Effector memory CD4-positive, alpha-beta T cell (primary cell): ENCODE data around the gene LAMA2.

Source experiments
- DNase-seq, 3 donors: peaks; one replicate each; pipeline ENCODE4 v3.0.0-alpha.2; 2020
- H3K27ac ChIP-seq: 2 replicates; pipeline ENCODE4 v1.7.0; 2013; ENCODE audit warnings: mild to moderate bottlenecking, low read length, moderate library complexity; ENCODE audit not compliant: insufficient read depth, poor library complexity, severe bottlenecking
- H3K27me3 ChIP-seq: replicated peaks from 2 replicates; pipeline ENCODE4 v1.7.0; 2013; ENCODE audit warnings: mild to moderate bottlenecking, low read length; ENCODE audit not compliant: insufficient read depth, control insufficient read depth, poor library complexity, severe bottlenecking
- H3K36me3 ChIP-seq: 2 replicates; pipeline ENCODE4 v1.7.0; 2013; ENCODE audit warnings: mild to moderate bottlenecking, low read length, moderate library complexity; ENCODE audit not compliant: control insufficient read depth, insufficient read depth
- H3K4me1 ChIP-seq: 2 replicates; pipeline ENCODE4 v1.7.0; 2013; ENCODE audit warnings: low read length, mild to moderate bottlenecking; ENCODE audit not compliant: control insufficient read depth, insufficient read depth, poor library complexity, severe bottlenecking
- H3K4me3 ChIP-seq: 2 replicates; pipeline ENCODE4 v1.7.0; 2013; ENCODE audit warnings: low read length, low read depth, mild to moderate bottlenecking; ENCODE audit not compliant: insufficient read depth, poor library complexity, severe bottlenecking
- H3K9me3 ChIP-seq: 2 replicates; pipeline ENCODE4 v1.7.0; 2013; ENCODE audit warnings: mild to moderate bottlenecking, low read length, moderate library complexity; ENCODE audit not compliant: control insufficient read depth

LAMA2 gene

GRCh38 chr6:129523816-129524215 is 640.9 kb downstream of the LAMA2 start:
- Histone ChIP-seq H3K36me3 (no peaks in the 10 kb centered on the region), H3K27ac (no peak overlapping the region), H3K27me3 (no peaks in the 10 kb centered on the region), H3K4me3 (no peak overlapping the region), H3K4me1 (no peaks in the 10 kb centered on the region), H3K9me3 (no peaks in the 10 kb centered on the region)
- no peak for DNase-seq

- no peak for DNase-seq
- Histone ChIP-seq H3K4me1 (no peaks in the 10 kb centered on the region), H3K27ac (no peak overlapping the region), H3K27me3 (no peaks in the 10 kb centered on the region), H3K36me3 (no peaks in the 10 kb centered on the region), H3K9me3 (no peaks in the 10 kb centered on the region), H3K4me3 (no peak overlapping the region)
These were observed 642.1 kb downstream of the LAMA2 start for GRCh38 chr6:129525055-129525454.

- H3K4me3 ChIP-seq: no peak overlapping the region
- no peaks in the 10 kb centered on the region for H3K4me1 ChIP-seq
- H3K9me3 ChIP-seq: no peaks in the 10 kb centered on the region
- DNase-seq: no peak
- no peaks in the 10 kb centered on the region for H3K27me3 ChIP-seq
- no peaks in the 10 kb centered on the region for H3K36me3 ChIP-seq
- no peak overlapping the region for H3K27ac ChIP-seq
These were observed 652.0 kb downstream of the LAMA2 start for GRCh38 chr6:129534926-129535325.

- no peaks in the 10 kb centered on the region for H3K27me3 ChIP-seq
- H3K9me3 ChIP-seq: no peaks in the 10 kb centered on the region
- no peak overlapping the region for H3K4me3 ChIP-seq
- no peaks in the 10 kb centered on the region for H3K36me3 ChIP-seq
- no peak overlapping the region for H3K27ac ChIP-seq
- DNase-seq: no peak
- H3K4me1 ChIP-seq: no peaks in the 10 kb centered on the region
These were observed 653.3 kb downstream of the LAMA2 start for GRCh38 chr6:129536271-129536670.

- no peak for DNase-seq
- H3K4me1 ChIP-seq: no peaks in the 10 kb centered on the region
These were observed 656.1 kb downstream of the LAMA2 start for GRCh38 chr6:129539032-129539431.

GRCh38 chr6:129542705-129543104 is 659.8 kb downstream of the LAMA2 start:
- DNase-seq: no peak
- H3K27ac ChIP-seq: no peak overlapping the region
- no peaks in the 10 kb centered on the region for H3K4me1 ChIP-seq
- no peaks in the 10 kb centered on the region for H3K36me3 ChIP-seq
- no peaks in the 10 kb centered on the region for H3K9me3 ChIP-seq
- no peaks in the 10 kb centered on the region for H3K27me3 ChIP-seq
- no peak overlapping the region for H3K4me3 ChIP-seq

More at GRCh38 chr6:129539032-129539431, 656.1 kb downstream of the LAMA2 start:
- Histone ChIP-seq H3K4me3 (no peak overlapping the region), H3K27ac (no peak overlapping the region), H3K9me3 (no peaks in the 10 kb centered on the region), H3K36me3 (no peaks in the 10 kb centered on the region), H3K27me3 (no peaks in the 10 kb centered on the region)

- H3K4me3 ChIP-seq: no peak overlapping the region
- no peaks in the 10 kb centered on the region for H3K4me1 ChIP-seq
- no peaks in the 10 kb centered on the region for H3K9me3 ChIP-seq
- H3K27ac ChIP-seq: no peak overlapping the region
- H3K27me3 ChIP-seq: no peaks in the 10 kb centered on the region
- no peaks in the 10 kb centered on the region for H3K36me3 ChIP-seq
- DNase-seq: no peak
These were observed 661.0 kb downstream of the LAMA2 start for GRCh38 chr6:129543981-129544380.

GRCh38 chr6:129544892-129545612 is 662.1 kb downstream of the LAMA2 start:
- no peaks in the 10 kb centered on the region for H3K36me3 ChIP-seq
- no peaks in the 10 kb centered on the region for H3K4me1 ChIP-seq
- no peaks in the 10 kb centered on the region for H3K9me3 ChIP-seq
- no peaks in the 10 kb centered on the region for H3K27me3 ChIP-seq
- no peak for DNase-seq
- no peak overlapping the region for H3K4me3 ChIP-seq
- no peak overlapping the region for H3K27ac ChIP-seq

- no peaks in the 10 kb centered on the region for H3K9me3 ChIP-seq
- H3K4me1 ChIP-seq: no peaks in the 10 kb centered on the region
- no peak overlapping the region for H3K4me3 ChIP-seq
- no peaks in the 10 kb centered on the region for H3K27me3 ChIP-seq
- no peak overlapping the region for H3K27ac ChIP-seq
- H3K36me3 ChIP-seq: no peaks in the 10 kb centered on the region
- DNase-seq: no peak
These were observed 663.8 kb downstream of the LAMA2 start for GRCh38 chr6:129546702-129547101.

- H3K27ac ChIP-seq: no peak overlapping the region
- H3K36me3 ChIP-seq: no peaks in the 10 kb centered on the region
- no peak for DNase-seq
These were observed 668.5 kb downstream of the LAMA2 start for GRCh38 chr6:129551486-129551885.

More at GRCh38 chr6:129551486-129551885, 668.5 kb downstream of the LAMA2 start:
- Histone ChIP-seq H3K4me1 (no peaks in the 10 kb centered on the region), H3K4me3 (no peak overlapping the region), H3K27me3 (no peaks in the 10 kb centered on the region), H3K9me3 (no peaks in the 10 kb centered on the region)
